Neural cell (in vitro differentiated cells): Measurements from ENCODE around the gene MARCHF11.
A peak's percentile ranks its signal among the peaks of the same experiment; 100 is the strongest.

Source experiments
- EP300 ChIP-seq: fragments of 450-650 bp; conservative IDR thresholded peaks from 2 replicates; pipeline ENCODE4 v1.6.1; 2014; ENCODE audit warnings: antibody characterized with exemption, mild to moderate bottlenecking, moderate library complexity; ENCODE audit not compliant: poor library complexity, severe bottlenecking
- EZH2 ChIP-seq: fragments of 200-600, 300-800 bp; shearing (Covaris generic), sonication (generic); IDR thresholded peaks from 2 replicates; pipeline ENCODE4 v1.6.1; 2014; ENCODE audit warnings: antibody characterized with exemption, low read length, borderline replicate concordance, mild to moderate bottlenecking; ENCODE audit not compliant: insufficient read depth, poor library complexity, severe bottlenecking
- MXI1 ChIP-seq: fragments of 450-650 bp; conservative IDR thresholded peaks from 2 replicates; pipeline ENCODE4 v1.6.1; 2014; ENCODE audit warnings: antibody characterized with exemption, mild to moderate bottlenecking; ENCODE audit not compliant: poor library complexity, severe bottlenecking
- POLR2AphosphoS5 ChIP-seq: IDR thresholded peaks from 2 replicates; pipeline ENCODE4 v1.6.1; 2012
- RAD21 ChIP-seq: fragments of 450-650 bp; conservative IDR thresholded peaks from 2 replicates; pipeline ENCODE4 v1.6.1; 2014; ENCODE audit warnings: antibody characterized with exemption, mild to moderate bottlenecking, moderate library complexity
- SMC3 ChIP-seq: fragments of 450-650 bp; conservative IDR thresholded peaks from 2 replicates; pipeline ENCODE4 v1.6.1; 2014; ENCODE audit warnings: antibody characterized with exemption, mild to moderate bottlenecking, moderate library complexity; ENCODE audit not compliant: poor library complexity
- TAF1 ChIP-seq: IDR thresholded peaks from 2 replicates; pipeline ENCODE4 v1.6.1; 2012; ENCODE audit warnings: low read depth
- TF ChIP-seq, protein P1 (sequence below): fragments of 450-650 bp; IDR thresholded peaks from 2 replicates; pipeline ENCODE4 v1.5.1; 2014; ENCODE audit warnings: antibody characterized with exemption, mild to moderate bottlenecking, moderate library complexity; ENCODE audit not compliant: poor library complexity, severe bottlenecking
- TF ChIP-seq, protein P2 (sequence below): IDR thresholded peaks from 2 replicates; pipeline ENCODE4 v1.6.1; 2012; ENCODE audit warnings: borderline replicate concordance

DNA sequence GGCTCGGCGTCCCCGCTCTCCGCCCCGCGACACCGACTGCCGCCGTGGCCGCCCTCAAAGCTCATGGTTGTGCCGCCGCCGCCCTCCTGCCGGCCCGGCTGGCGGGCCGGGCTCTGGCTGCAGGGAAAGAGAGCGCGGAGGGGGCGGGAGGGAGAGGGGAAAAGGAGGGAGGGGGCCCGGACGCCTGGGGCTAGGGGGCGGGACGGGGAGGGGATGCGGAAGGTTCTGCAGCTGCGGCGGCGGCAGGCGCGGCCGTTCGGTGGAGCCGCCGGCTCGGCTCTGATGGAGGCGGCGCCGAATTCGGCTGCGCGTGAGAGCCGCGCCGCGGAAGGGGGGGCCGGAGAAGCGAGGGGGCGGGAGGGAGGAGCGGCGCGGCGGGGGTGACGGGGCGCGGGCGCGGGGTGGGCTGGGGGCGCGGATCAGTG lies at the start of gene MARCHF11:
- TF ChIP-seq EZH2 = no peak
- TF ChIP-seq, protein P1, sequence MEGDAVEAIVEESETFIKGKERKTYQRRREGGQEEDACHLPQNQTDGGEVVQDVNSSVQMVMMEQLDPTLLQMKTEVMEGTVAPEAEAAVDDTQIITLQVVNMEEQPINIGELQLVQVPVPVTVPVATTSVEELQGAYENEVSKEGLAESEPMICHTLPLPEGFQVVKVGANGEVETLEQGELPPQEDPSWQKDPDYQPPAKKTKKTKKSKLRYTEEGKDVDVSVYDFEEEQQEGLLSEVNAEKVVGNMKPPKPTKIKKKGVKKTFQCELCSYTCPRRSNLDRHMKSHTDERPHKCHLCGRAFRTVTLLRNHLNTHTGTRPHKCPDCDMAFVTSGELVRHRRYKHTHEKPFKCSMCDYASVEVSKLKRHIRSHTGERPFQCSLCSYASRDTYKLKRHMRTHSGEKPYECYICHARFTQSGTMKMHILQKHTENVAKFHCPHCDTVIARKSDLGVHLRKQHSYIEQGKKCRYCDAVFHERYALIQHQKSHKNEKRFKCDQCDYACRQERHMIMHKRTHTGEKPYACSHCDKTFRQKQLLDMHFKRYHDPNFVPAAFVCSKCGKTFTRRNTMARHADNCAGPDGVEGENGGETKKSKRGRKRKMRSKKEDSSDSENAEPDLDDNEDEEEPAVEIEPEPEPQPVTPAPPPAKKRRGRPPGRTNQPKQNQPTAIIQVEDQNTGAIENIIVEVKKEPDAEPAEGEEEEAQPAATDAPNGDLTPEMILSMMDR = no peak
- TF ChIP-seq EP300 = no peak
- TF ChIP-seq POLR2AphosphoS5 = no peak
- TF ChIP-seq, protein P2, sequence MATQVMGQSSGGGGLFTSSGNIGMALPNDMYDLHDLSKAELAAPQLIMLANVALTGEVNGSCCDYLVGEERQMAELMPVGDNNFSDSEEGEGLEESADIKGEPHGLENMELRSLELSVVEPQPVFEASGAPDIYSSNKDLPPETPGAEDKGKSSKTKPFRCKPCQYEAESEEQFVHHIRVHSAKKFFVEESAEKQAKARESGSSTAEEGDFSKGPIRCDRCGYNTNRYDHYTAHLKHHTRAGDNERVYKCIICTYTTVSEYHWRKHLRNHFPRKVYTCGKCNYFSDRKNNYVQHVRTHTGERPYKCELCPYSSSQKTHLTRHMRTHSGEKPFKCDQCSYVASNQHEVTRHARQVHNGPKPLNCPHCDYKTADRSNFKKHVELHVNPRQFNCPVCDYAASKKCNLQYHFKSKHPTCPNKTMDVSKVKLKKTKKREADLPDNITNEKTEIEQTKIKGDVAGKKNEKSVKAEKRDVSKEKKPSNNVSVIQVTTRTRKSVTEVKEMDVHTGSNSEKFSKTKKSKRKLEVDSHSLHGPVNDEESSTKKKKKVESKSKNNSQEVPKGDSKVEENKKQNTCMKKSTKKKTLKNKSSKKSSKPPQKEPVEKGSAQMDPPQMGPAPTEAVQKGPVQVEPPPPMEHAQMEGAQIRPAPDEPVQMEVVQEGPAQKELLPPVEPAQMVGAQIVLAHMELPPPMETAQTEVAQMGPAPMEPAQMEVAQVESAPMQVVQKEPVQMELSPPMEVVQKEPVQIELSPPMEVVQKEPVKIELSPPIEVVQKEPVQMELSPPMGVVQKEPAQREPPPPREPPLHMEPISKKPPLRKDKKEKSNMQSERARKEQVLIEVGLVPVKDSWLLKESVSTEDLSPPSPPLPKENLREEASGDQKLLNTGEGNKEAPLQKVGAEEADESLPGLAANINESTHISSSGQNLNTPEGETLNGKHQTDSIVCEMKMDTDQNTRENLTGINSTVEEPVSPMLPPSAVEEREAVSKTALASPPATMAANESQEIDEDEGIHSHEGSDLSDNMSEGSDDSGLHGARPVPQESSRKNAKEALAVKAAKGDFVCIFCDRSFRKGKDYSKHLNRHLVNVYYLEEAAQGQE = no peak
- TF ChIP-seq TAF1 = no peak
- TF ChIP-seq SMC3 = no peak
- TF ChIP-seq RAD21 = no peak
- peak; percentile 2 for TF ChIP-seq MXI1
